ENCODE data around the gene RHO.
"Not testable (repeated sequence)": the region's sequence is repeated elsewhere in the genome, so short reads cannot be mapped to it uniquely, and the experiment has no call there.

Gene RHO

GRCh38 chr3:129486664-129487035 is 41.8 kb upstream of the RHO start (continued):
- TF ChIP-seq GLI4 (tag by site-specific recombination; IDR thresholded peaks at IDR 0.05) = no peak

- H3K4me1 ChIP-seq (ENCODE audit: control insufficient read depth, insufficient read depth, low read length) = no peaks in the 10 kb centered on the region
- peaks cover 0 to 25% of the 10 kb centered on the region in 2 experiments; a peak in 1 of 3 replicates for H3K36me3 ChIP-seq (ENCODE audit: control insufficient read depth in 2 of 2, insufficient read depth in 1 of 2, low read length in 2 of 2)
- ChIA-PET POLR2A (no interaction called here), CTCF (interaction anchor here (0.6 to 1.7 kb wide), 2 partner anchors 104 to 105 kb away, joined by 3 to 6 read pairs; no protein-coding TSS in a partner anchor)
- no peaks in the 10 kb centered on the region for H3K9me3 ChIP-seq (ENCODE audit: control insufficient read depth, insufficient read depth, low read depth, low read length)
- H3K27ac ChIP-seq (ENCODE audit: extremely low read depth, low read depth, low read length) = no peak overlapping the region
- no peak overlapping the region for H3K4me3 ChIP-seq (ENCODE audit: low read depth, low read length)
- TF ChIP-seq ZBTB21 (tag by site-specific recombination; IDR thresholded peaks at IDR 0.05) (no peak), ZNF701 (tag by site-specific recombination; IDR thresholded peaks at IDR 0.05) (no peak), ZFHX2 (tag by site-specific recombination; conservative IDR thresholded peaks at IDR 0.05) (peak; percentile 55), EGR2 (tag by site-specific recombination; IDR thresholded peaks at IDR 0.05; ENCODE audit: low read depth) (peak; percentile 54; the same call in 1 of the 2 replicates)
These were observed 41.1 kb upstream of the RHO start for GRCh38 chr3:129487183-129487867.

- H3K36me3 ChIP-seq (ENCODE audit: control insufficient read depth in 2 of 2, insufficient read depth in 1 of 2, low read length in 2 of 2) = peaks cover 0 to 25% of the 10 kb centered on the region in 2 experiments; a peak in 1 of 3 replicates
- H3K4me3 ChIP-seq (ENCODE audit: low read depth, low read length); H3K4me1 ChIP-seq (ENCODE audit: control insufficient read depth, insufficient read depth, low read length); H3K27ac ChIP-seq (ENCODE audit: extremely low read depth, low read depth, low read length); POLR2A ChIA-PET; H3K9me3 ChIP-seq (ENCODE audit: control insufficient read depth, insufficient read depth, low read depth, low read length); CTCF ChIA-PET: not testable (repeated sequence)
- TF ChIP-seq EGR2 (tag by site-specific recombination; IDR thresholded peaks at IDR 0.05; ENCODE audit: low read depth) = 0 out of 2 replicates have a peak, but pooled peaks have one; percentile 16
These were observed 40.5 kb upstream of the RHO start for GRCh38 chr3:129487868-129488335.

GRCh38 chr3:129489258-129489657 is 39.2 kb upstream of the RHO start:
- H3K27ac ChIP-seq (ENCODE audit: extremely low read depth, low read depth, low read length); H3K4me3 ChIP-seq (ENCODE audit: low read depth, low read length); POLR2A ChIA-PET; H3K9me3 ChIP-seq (ENCODE audit: control insufficient read depth, insufficient read depth, low read depth, low read length); H3K4me1 ChIP-seq (ENCODE audit: control insufficient read depth, insufficient read depth, low read length): not testable (repeated sequence)
- H3K36me3 ChIP-seq (ENCODE audit: control insufficient read depth in 2 of 2, insufficient read depth in 1 of 2, low read length in 2 of 2) = peaks cover 0 to 25% of the 10 kb centered on the region in 2 experiments; a peak in 1 of 3 replicates
- CTCF ChIA-PET = interaction anchor here (0.6 to 2.3 kb wide), 12 partner anchors 9 to 588 kb away, joined by 3 to 19 read pairs (median 4); no protein-coding TSS in a partner anchor

- no peaks in the 10 kb centered on the region for H3K4me1 ChIP-seq (ENCODE audit: control insufficient read depth, insufficient read depth, low read length)
- POLR2A ChIA-PET = no interaction called here
- H3K27ac ChIP-seq (ENCODE audit: extremely low read depth, low read depth, low read length) = no peak overlapping the region
- no peaks in the 10 kb centered on the region for H3K9me3 ChIP-seq (ENCODE audit: control insufficient read depth, insufficient read depth, low read depth, low read length)
- no peak overlapping the region for H3K4me3 ChIP-seq (ENCODE audit: low read depth, low read length)
- H3K36me3 ChIP-seq (ENCODE audit: control insufficient read depth in 2 of 2, insufficient read depth in 1 of 2, low read length in 2 of 2) = peaks cover 0 to 22% of the 10 kb centered on the region in 2 experiments; a peak in 1 of 3 replicates
- CTCF ChIA-PET = interaction anchor here (0.5 to 2.3 kb wide), 36 partner anchors 10 to 615 kb away, joined by 3 to 19 read pairs (median 4); partner anchors contain the start of gene PLXND1
- TF ChIP-seq ZNF610 (tag by site-specific recombination; IDR thresholded peaks at IDR 0.05; ENCODE audit: borderline replicate concordance) (no peak), ZNF19 (tag by site-specific recombination; IDR thresholded peaks at IDR 0.05; ENCODE audit: low read depth) (no peak), ZNF549 (tag by site-specific recombination; IDR thresholded peaks at IDR 0.05) (no peak), ZBTB8A (tag by site-specific recombination; IDR thresholded peaks at IDR 0.05) (0 out of 2 replicates have a peak, but pooled peaks have one; percentile 14), ZNF248 (tag by site-specific recombination; IDR thresholded peaks at IDR 0.05) (no peak), ELK4 (IDR thresholded peaks at IDR 0.05; ENCODE audit: borderline replicate concordance, low read depth, low read length) (no peak), ZNF544 (tag by site-specific recombination; IDR thresholded peaks at IDR 0.05) (no peak), ZNF324 (tag by site-specific recombination; IDR thresholded peaks at IDR 0.05) (no peak), ZIC2 (tag by site-specific recombination; IDR thresholded peaks at IDR 0.05) (no peak), ZNF76 (tag by site-specific recombination; IDR thresholded peaks at IDR 0.05; ENCODE audit: borderline replicate concordance, low read depth) (0 out of 2 replicates have a peak, but pooled peaks have one; percentile 12), ZSCAN16 (tag by site-specific recombination; IDR thresholded peaks at IDR 0.05) (no peak), ZNF239 (tag by site-specific recombination; IDR thresholded peaks at IDR 0.05) (no peak), ZBTB17 (tag by site-specific recombination; IDR thresholded peaks at IDR 0.05) (peak; percentile 39; the same call in 1 of the 2 replicates), ZNF660 (tag by site-specific recombination; IDR thresholded peaks at IDR 0.05) (peak; percentile 79; the same call in 1 of the 2 replicates), ZNF658 (tag by site-specific recombination; IDR thresholded peaks at IDR 0.05) (no peak), ZNF335 (tag by site-specific recombination; conservative IDR thresholded peaks at IDR 0.05) (peak; percentile 39; the same call in 1 of the 2 replicates), ZNF175 (tag by site-specific recombination; IDR thresholded peaks at IDR 0.05) (no peak), ZNF202 (tag by site-specific recombination; IDR thresholded peaks at IDR 0.05; ENCODE audit: borderline replicate concordance) (no peak), TRIM28 (IDR thresholded peaks at IDR 0.05; ENCODE audit: borderline replicate concordance, low read length) (no peak), ZNF157 (tag by site-specific recombination; IDR thresholded peaks at IDR 0.05) (no peak), ZNF792 (tag by site-specific recombination; IDR thresholded peaks at IDR 0.05) (no peak), ZNF140 (tag by site-specific recombination; IDR thresholded peaks at IDR 0.05) (no peak)
These were observed 38.2 kb upstream of the RHO start for GRCh38 chr3:129490273-129490675.

All from HEK293 (cell line).